Activated T-helper 17 cell treated with anti-CD3 and anti-CD28 coated beads, Interleukin-2, amount 50 U/mL, for 72 hours (primary cell): ENCODE data around the gene IFT43. TPM values are rescaled to one million over a fixed set of nuclear protein-coding genes. Genes with fewer than 3 reads are reported as not detected.

Experiments
- ATAC-seq: fragments of 150-1000 bp; cut with Tn5 transposase; replicated peaks from 2 replicates; pipeline ENCODE4 v1.10.0; 2021; ENCODE audit warnings: mild to moderate bottlenecking, moderate library complexity
- H3K27ac Mint-ChIP-seq: one replicate; pipeline ENCODE4 v1.8.0; 2022; ENCODE audit warnings: mixed read lengths
- H3K27me3 Mint-ChIP-seq: one replicate; pipeline ENCODE4 v1.8.0; 2022; ENCODE audit warnings: mixed read lengths
- H3K36me3 Mint-ChIP-seq: one replicate; pipeline ENCODE4 v1.8.0; 2022; ENCODE audit warnings: low read depth, mild to moderate bottlenecking, mixed read lengths
- H3K4me1 Mint-ChIP-seq: one replicate; pipeline ENCODE4 v1.8.0; 2022; ENCODE audit warnings: mixed read lengths
- H3K4me3 Mint-ChIP-seq: one replicate; pipeline ENCODE4 v1.8.0; 2022; ENCODE audit warnings: mild to moderate bottlenecking, mixed read lengths
- H3K9me3 Mint-ChIP-seq: one replicate; pipeline ENCODE4 v1.8.0; 2022; ENCODE audit warnings: mixed read lengths
- total RNA-seq, 2 donors: library from RNA; stranded (reverse); gene quantifications; one replicate each; pipeline ENCODE4 v1.2.3, GENCODE V29; 2022

The IFT43 gene
- total RNA-seq, 2 donors from 2014 or later: 5.7 to 7.2 TPM

- Mint-ChIP-seq H3K36me3 (no peaks in the 10 kb centered on the region), H3K4me3 (no peak overlapping the region), H3K4me1 (no peaks in the 10 kb centered on the region), H3K9me3 (peaks cover 3% of the 10 kb centered on the region), H3K27ac (no peak overlapping the region), H3K27me3 (peaks cover 23% of the 10 kb centered on the region)
- no peak for ATAC-seq
These were observed 128.1 kb downstream of the IFT43 start for GRCh38 chr14:76113691-76114090.

DNA sequence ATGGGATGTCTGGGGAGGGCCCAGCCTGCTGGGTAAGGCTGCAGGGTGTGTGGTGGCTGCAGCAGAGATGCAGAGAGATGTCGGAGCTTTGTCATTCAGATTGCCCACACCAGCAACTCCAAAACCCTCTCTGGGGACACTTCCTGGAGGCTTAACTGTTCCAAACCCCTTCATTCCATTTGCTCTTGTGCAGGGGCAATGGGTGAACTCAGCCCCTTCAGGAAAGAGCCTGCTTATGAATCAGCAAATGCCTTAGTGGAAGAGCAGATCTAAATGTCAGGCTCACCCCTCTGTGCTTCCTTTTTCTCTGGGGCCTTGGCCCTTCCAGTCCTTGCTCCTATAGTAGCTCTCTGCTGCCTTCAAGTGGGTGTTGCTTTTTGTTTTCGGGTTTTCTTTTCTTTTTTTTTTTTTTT lies 129.5 kb downstream of the IFT43 start:
- Mint-ChIP-seq H3K27me3 (peaks cover 23% of the 10 kb centered on the region), H3K4me3 (no peak overlapping the region), H3K27ac (no peak overlapping the region), H3K4me1 (no peaks in the 10 kb centered on the region), H3K36me3 (no peaks in the 10 kb centered on the region), H3K9me3 (no peaks in the 10 kb centered on the region)
- ATAC-seq: no peak

DNA sequence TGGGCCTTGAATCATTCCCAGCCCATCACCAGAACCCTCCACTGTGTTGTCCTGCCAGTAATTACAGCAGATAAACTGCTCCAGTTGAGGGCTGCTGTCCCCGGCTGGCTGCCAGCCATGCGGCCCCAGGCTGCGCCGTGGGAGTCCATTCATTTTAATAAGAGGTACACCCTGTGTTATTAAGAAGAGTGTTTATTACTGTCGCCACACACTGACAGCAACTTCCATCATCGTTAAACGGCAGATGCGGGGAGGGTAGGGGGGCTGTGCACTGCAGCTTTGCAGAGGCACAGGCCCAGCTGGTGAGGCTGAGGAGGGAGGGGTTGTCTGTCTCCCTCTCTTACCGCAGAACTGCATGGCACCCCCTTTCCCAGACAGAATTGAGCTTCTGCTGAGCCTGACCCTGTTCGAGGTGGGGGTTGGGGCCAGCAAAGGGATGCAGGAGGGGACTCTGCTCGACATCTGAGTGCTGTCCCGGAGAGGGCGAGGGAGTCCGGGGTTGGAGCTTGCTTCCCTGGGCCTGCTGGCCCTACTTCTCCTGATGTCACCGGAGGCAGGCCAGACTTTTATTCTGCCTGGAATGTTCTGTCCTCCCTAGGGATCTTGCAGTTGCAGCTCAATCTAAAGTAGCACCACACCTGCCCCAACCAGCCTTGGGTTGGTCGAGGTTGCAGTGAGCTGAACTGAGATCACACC lies 132.4 kb downstream of the IFT43 start:
- ATAC-seq: no peak
- peaks cover 17% of the 10 kb centered on the region for H3K27me3 Mint-ChIP-seq

DNA sequence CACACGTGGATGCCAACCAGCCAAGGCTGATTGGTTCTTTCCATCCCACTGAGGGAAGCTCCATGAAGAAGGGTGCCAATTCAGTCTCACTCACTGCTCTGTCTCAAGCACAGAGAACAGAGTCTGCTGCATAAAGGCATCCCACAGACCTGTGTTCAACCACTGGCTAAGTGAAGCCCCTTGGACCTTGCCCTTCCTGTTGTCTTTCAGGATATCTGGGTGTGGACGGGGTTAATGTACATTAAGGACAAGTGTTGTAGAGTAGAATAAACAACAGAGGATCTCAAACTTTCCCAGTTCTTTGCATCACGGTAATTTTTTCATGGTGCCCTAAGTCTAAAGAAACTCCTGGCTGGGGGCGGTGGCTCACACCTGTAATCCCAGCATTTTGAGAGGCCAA lies 133.0 kb downstream of the IFT43 start:
- Mint-ChIP-seq H3K9me3 (no peaks in the 10 kb centered on the region), H3K27me3 (peaks cover 16% of the 10 kb centered on the region), H3K4me1 (no peaks in the 10 kb centered on the region), H3K27ac (no peak overlapping the region), H3K36me3 (no peaks in the 10 kb centered on the region), H3K4me3 (no peak overlapping the region)
- no peak for ATAC-seq

More for the DNA sequence above, 132.4 kb downstream of the IFT43 start:
- no peak overlapping the region for H3K4me3 Mint-ChIP-seq
- no peaks in the 10 kb centered on the region for H3K36me3 Mint-ChIP-seq
- no peaks in the 10 kb centered on the region for H3K4me1 Mint-ChIP-seq
- H3K27ac Mint-ChIP-seq: no peak overlapping the region
- no peaks in the 10 kb centered on the region for H3K9me3 Mint-ChIP-seq

- no peak for ATAC-seq
- peaks cover 4% of the 10 kb centered on the region for H3K27me3 Mint-ChIP-seq
- no peak overlapping the region for H3K4me3 Mint-ChIP-seq
- no peaks in the 10 kb centered on the region for H3K36me3 Mint-ChIP-seq
- H3K27ac Mint-ChIP-seq: no peak overlapping the region
- H3K4me1 Mint-ChIP-seq: no peaks in the 10 kb centered on the region
- no peaks in the 10 kb centered on the region for H3K9me3 Mint-ChIP-seq
These were observed 135.7 kb downstream of the IFT43 start for GRCh38 chr14:76121089-76121748.

- H3K4me3 Mint-ChIP-seq: no peak overlapping the region
- no peaks in the 10 kb centered on the region for H3K4me1 Mint-ChIP-seq
- H3K36me3 Mint-ChIP-seq: no peaks in the 10 kb centered on the region
- no peak overlapping the region for H3K27ac Mint-ChIP-seq
- H3K9me3 Mint-ChIP-seq: peaks cover 3% of the 10 kb centered on the region
- H3K27me3 Mint-ChIP-seq: peaks cover 5% of the 10 kb centered on the region
- ATAC-seq: no peak
These were observed 138.1 kb downstream of the IFT43 start for GRCh38 chr14:76123426-76124225.

- H3K27ac Mint-ChIP-seq: no peak overlapping the region
- peaks cover 3% of the 10 kb centered on the region for H3K9me3 Mint-ChIP-seq
- no peaks in the 10 kb centered on the region for H3K36me3 Mint-ChIP-seq
- no peaks in the 10 kb centered on the region for H3K4me1 Mint-ChIP-seq
- ATAC-seq: no peak
- H3K27me3 Mint-ChIP-seq: peaks cover 8% of the 10 kb centered on the region
- no peak overlapping the region for H3K4me3 Mint-ChIP-seq
These were observed 139.9 kb downstream of the IFT43 start for GRCh38 chr14:76125511-76125910.

- Mint-ChIP-seq H3K27me3 (peaks cover 13% of the 10 kb centered on the region), H3K27ac (no peak overlapping the region), H3K36me3 (no peaks in the 10 kb centered on the region), H3K4me1 (no peaks in the 10 kb centered on the region), H3K4me3 (no peak overlapping the region), H3K9me3 (peaks cover 3% of the 10 kb centered on the region)
- no peak for ATAC-seq
These were observed 140.5 kb downstream of the IFT43 start for GRCh38 chr14:76126076-76126475.

DNA sequence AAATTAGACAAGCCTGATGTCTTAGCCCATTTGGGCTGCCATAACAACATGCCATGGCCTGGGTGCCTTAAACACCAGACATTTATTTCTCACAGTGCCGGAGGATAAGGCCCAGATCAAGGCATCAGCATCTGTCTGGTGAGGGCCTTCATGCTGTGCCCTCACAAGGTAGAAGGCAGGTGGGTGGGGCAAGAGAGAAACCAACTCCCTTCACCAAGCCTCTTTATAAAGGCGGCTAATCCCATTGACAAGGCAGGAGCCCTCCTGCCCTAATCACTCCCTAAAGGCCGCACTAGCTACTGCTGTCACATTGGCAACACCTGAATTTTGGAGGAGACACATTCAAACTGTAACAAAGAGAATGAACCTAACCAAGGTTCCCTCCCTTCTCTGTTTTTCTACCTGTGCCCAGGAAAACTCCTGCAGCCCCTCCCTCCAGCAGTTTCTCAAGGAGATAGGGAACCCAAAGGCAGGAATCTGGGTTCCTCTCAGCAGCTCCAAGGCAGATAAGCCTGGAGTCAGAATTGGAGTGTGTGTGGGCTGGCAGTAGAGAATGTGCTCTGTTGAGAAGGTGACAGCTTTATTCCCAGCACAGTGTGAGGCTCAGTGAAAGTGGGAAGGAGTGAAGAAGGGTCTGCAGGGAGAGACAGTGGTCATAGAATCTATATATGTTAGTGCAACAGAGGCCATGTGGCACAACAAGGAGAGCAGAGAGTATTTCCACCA lies 144.5 kb downstream of the IFT43 start:
- H3K36me3 Mint-ChIP-seq: no peaks in the 10 kb centered on the region
- H3K9me3 Mint-ChIP-seq: peaks cover 7% of the 10 kb centered on the region
- no peak for ATAC-seq
- no peak overlapping the region for H3K27ac Mint-ChIP-seq
- H3K4me3 Mint-ChIP-seq: no peak overlapping the region
- H3K4me1 Mint-ChIP-seq: no peaks in the 10 kb centered on the region
- peaks cover 41% of the 10 kb centered on the region for H3K27me3 Mint-ChIP-seq

- Mint-ChIP-seq H3K27ac (no peak overlapping the region), H3K36me3 (no peaks in the 10 kb centered on the region), H3K4me3 (no peak overlapping the region), H3K27me3 (peaks cover 51% of the 10 kb centered on the region), H3K4me1 (no peaks in the 10 kb centered on the region), H3K9me3 (peaks cover 7% of the 10 kb centered on the region)
- no peak for ATAC-seq
These were observed 145.8 kb downstream of the IFT43 start for GRCh38 chr14:76131071-76131965.

GRCh38 chr14:76133103-76133502 lies 147.5 kb downstream of the IFT43 start:
- no peak overlapping the region for H3K4me3 Mint-ChIP-seq
- peaks cover 4% of the 10 kb centered on the region for H3K9me3 Mint-ChIP-seq
- peaks cover 4% of the 10 kb centered on the region for H3K36me3 Mint-ChIP-seq
- peaks cover 61% of the 10 kb centered on the region for H3K27me3 Mint-ChIP-seq
- no peak overlapping the region for H3K27ac Mint-ChIP-seq
- no peak for ATAC-seq
- peaks cover 3% of the 10 kb centered on the region for H3K4me1 Mint-ChIP-seq
